Gastroesophageal sphincter (tissue), 3 donors: ENCODE results near the gene PYCARD.

Experiments
- EP300 ChIP-seq: sonication (generic); formaldehyde crosslinking; IDR thresholded peaks from one replicate; pipeline ENCODE4 v1.6.1; 2017; ENCODE audit warnings: antibody characterized with exemption, mild to moderate bottlenecking
- POLR2A ChIP-seq, 2 donors: fragments of 450-650 bp; IDR thresholded peaks; one replicate each; pipeline ENCODE4 v1.6.1; 2017; ENCODE audit warnings: antibody characterized with exemption in 2 of 2, mild to moderate bottlenecking in 2 of 2, moderate library complexity in 1 of 2
- TF ChIP-seq, protein P1 (sequence below), 4 experiments: fragments of 200-600 bp in 2 of 4; fragments of 450-650 bp in 2 of 4; sonication (generic) in 1 of 4; IDR thresholded peaks; one replicate each; pipeline ENCODE4 v1.5.1; 2017 to 2019; ENCODE audit warnings: antibody characterized with exemption in 4 of 4, mild to moderate bottlenecking in 2 of 4, moderate library complexity in 2 of 4

DNA sequence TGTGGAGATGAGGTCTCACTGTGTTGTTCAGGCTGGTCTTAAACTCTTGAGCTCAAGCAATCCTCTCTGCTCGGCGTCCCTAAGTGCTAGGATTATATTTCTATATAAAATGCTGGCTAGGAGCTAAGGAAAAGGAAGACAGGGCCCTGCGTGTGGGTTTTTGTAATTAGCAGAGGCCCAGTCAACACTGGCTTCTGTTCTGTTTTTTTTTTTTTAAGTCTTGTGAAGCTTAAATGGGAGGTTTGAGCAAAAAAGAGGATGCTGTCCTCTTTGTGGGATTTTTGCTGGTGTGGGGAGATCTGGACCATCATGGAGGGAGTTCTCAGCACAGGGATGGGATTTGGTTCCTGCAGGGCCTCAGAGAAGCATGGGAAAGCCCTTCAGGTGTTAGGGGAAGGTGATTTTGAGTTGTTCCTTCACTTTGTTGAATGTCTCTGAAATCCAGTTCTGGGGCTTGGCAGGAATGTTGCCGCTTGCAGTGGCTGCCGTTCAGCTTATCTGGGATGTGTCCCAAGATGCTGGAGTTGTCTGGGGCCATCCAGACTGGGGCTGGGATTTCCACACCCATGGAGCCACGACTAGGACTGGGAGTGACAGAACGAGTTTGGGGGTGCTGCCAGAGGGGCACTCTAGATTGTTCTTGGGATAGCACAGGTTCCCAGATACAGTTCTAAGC is 4.2 kb downstream of the PYCARD start:
- TF ChIP-seq, protein P1, sequence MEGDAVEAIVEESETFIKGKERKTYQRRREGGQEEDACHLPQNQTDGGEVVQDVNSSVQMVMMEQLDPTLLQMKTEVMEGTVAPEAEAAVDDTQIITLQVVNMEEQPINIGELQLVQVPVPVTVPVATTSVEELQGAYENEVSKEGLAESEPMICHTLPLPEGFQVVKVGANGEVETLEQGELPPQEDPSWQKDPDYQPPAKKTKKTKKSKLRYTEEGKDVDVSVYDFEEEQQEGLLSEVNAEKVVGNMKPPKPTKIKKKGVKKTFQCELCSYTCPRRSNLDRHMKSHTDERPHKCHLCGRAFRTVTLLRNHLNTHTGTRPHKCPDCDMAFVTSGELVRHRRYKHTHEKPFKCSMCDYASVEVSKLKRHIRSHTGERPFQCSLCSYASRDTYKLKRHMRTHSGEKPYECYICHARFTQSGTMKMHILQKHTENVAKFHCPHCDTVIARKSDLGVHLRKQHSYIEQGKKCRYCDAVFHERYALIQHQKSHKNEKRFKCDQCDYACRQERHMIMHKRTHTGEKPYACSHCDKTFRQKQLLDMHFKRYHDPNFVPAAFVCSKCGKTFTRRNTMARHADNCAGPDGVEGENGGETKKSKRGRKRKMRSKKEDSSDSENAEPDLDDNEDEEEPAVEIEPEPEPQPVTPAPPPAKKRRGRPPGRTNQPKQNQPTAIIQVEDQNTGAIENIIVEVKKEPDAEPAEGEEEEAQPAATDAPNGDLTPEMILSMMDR (IDR thresholded peaks at IDR 0.05): no peak
- TF ChIP-seq EP300 (no peak), POLR2A (IDR thresholded peaks at IDR 0.05) (no peak)
